HL-60 (cell line): Measurements from ENCODE around the gene SAPCD2.

Experiments used
- DNase-seq, 2 experiments: peaks; one replicate each; pipeline ENCODE4 v3.0.0-alpha.2; 2010 to 2020; ENCODE audit warnings: low read depth in 1 of 2, low spot score in 1 of 2
- H3K27ac ChIP-seq: fragments of 250-450 bp; sonication (Bioruptor Pico); replicated peaks from 2 replicates; pipeline ENCODE4 v1.5.1; 2020; ENCODE audit warnings: mild to moderate bottlenecking, moderate library complexity
- H3K27me3 ChIP-seq: fragments of 250-450 bp; sonication (Bioruptor Pico); 2 replicates; pipeline ENCODE4 v1.5.1; 2021; ENCODE audit warnings: mild to moderate bottlenecking, moderate library complexity; ENCODE audit not compliant: insufficient read depth, poor library complexity, severe bottlenecking
- H3K4me3 ChIP-seq: replicated peaks from 2 replicates; pipeline ENCODE4 v1.5.1; 2011; ENCODE audit warnings: mild to moderate bottlenecking, control low read depth, low read length; ENCODE audit not compliant: insufficient read depth
- CTCF ChIP-seq: IDR thresholded peaks from one replicate; pipeline ENCODE4 v1.5.1; 2011; ENCODE audit warnings: low read length, control low read depth, inconsistent platforms; ENCODE audit not compliant: insufficient read depth
- GABPA ChIP-seq: IDR thresholded peaks from 2 replicates; pipeline ENCODE4 v1.6.1; 2012; ENCODE audit warnings: low read depth
- POLR2AphosphoS5 ChIP-seq: IDR thresholded peaks from 2 replicates; pipeline ENCODE4 v1.6.1; 2012; ENCODE audit warnings: low read depth
- REST ChIP-seq: IDR thresholded peaks from 2 replicates; pipeline ENCODE4 v1.6.1; 2012; ENCODE audit warnings: low read depth; ENCODE audit not compliant: insufficient replicate concordance
- SPI1 ChIP-seq: IDR thresholded peaks from 2 replicates; pipeline ENCODE4 v1.6.1; 2012; ENCODE audit warnings: low read depth, mild to moderate bottlenecking, borderline replicate concordance

Gene SAPCD2

GRCh38 chr9:137012694-137013570, 57.4 kb downstream of the SAPCD2 start:
- TF ChIP-seq POLR2AphosphoS5: no peak
- no peak for TF ChIP-seq REST
- TF ChIP-seq SPI1: no peak
- no peak for TF ChIP-seq CTCF
- no peak for TF ChIP-seq GABPA
- Histone ChIP-seq H3K27me3 (no peaks in the 10 kb centered on the region), H3K27ac (no peak overlapping the region), H3K4me3 (no peak overlapping the region)
- no peak for DNase-seq
